ENCODE results near the gene ATP2C1.
A peak's percentile ranks its signal among the peaks of the same experiment; 100 is the strongest.

Gene ATP2C1

GRCh38 chr3:130892759-130893375, 1.0 kb upstream of the ATP2C1 start:
- peak overlapping the region; percentile 99 for H3K27ac Mint-ChIP-seq
- H3K9me3 Mint-ChIP-seq, result no peaks in the 10 kb centered on the region
- peak overlapping the region; percentile 95 for H3K4me3 Mint-ChIP-seq
- DNase-seq, result peak; percentile 47
- H3K27me3 Mint-ChIP-seq (ENCODE audit: low read depth, poor library complexity), result peaks cover 4% of the 10 kb centered on the region
- peak; percentile 77 for TF ChIP-seq CTCF (IDR thresholded peaks at IDR 0.05)
- peaks cover 37% of the 10 kb centered on the region for H3K4me1 Mint-ChIP-seq
- H3K36me3 Mint-ChIP-seq (ENCODE audit: low read depth), result no peaks in the 10 kb centered on the region

DNA sequence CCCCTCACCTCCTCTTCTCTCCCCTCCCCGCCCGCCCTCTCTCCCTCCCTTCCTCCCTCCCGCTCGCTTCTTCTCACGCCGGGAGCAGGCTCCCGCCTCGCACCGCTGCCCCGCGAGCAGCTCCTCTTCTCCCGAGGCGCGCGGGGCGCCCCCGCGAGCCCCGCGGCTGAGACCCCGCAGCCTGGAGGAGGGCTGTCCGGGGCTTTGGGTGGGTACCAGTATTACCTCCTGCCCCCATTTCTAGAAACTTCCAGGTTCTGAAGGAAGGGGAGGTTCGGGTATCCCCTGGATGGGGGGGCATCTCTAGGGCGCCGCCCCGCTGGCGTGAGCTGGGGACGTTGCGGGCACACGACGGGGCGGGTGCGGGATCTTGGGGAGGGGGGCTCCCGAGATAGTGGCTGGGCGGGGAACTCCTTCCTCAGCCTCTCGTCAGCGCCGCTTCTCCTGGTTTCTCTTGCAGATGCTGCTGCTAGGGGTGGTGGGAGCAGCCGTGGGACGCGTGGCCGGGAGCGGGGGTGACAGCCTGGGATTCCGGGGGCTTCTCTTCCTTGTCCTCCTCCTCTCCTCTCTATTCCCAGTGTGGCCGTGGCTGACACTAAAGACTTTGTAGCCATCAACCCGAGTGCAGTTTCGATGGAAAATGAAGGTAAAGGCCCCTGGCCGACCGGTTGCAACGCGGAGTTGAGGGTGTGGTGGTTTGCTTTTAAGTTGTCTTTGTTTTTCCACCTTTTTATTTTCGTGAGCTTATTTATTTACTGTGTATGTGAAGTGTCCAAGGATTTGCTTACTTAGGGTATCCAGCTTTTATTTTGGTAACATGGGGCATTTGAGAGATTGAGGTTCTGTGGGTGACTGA, 474 bp downstream of the ATP2C1 start:
- Mint-ChIP-seq H3K27me3 (ENCODE audit: low read depth, poor library complexity) (no peaks in the 10 kb centered on the region), H3K4me1 (peaks cover 52% of the 10 kb centered on the region), H3K27ac (peak overlapping the region; percentile 71), H3K36me3 (ENCODE audit: low read depth) (no peaks in the 10 kb centered on the region), H3K9me3 (no peaks in the 10 kb centered on the region), H3K4me3 (peak overlapping the region; percentile 89)
- DNase-seq, result peak; percentile 65
- no peak for TF ChIP-seq CTCF (IDR thresholded peaks at IDR 0.05)

DNA sequence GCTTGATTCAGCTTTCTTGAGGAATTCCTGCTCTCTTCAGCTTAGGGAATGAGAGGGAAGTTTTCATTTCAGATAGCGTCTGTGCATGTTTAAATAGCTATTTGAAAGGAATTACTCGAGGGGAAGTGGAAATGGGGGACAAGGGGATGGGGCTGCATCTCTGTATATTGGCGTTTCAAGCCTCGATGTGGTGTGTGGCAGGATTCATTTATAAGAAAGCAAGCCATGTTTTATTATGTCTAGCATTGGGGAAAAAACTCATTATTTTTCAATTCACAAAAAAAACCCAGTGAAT, 1.0 kb downstream of the ATP2C1 start:
- no peak for DNase-seq
- peaks cover 54% of the 10 kb centered on the region for H3K4me1 Mint-ChIP-seq

GRCh38 chr3:130895690-130896488, 2.0 kb downstream of the ATP2C1 start:
- Mint-ChIP-seq H3K36me3 (ENCODE audit: low read depth) (no peaks in the 10 kb centered on the region), H3K4me1 (peaks cover 54% of the 10 kb centered on the region), H3K4me3 (peak overlapping the region; percentile 89), H3K27ac (peak overlapping the region; percentile 71), H3K27me3 (ENCODE audit: low read depth, poor library complexity) (no peaks in the 10 kb centered on the region), H3K9me3 (no peaks in the 10 kb centered on the region)
- no peak for DNase-seq
- no peak for TF ChIP-seq CTCF (IDR thresholded peaks at IDR 0.05)

More for the DNA sequence above, 1.0 kb downstream of the ATP2C1 start:
- peak overlapping the region; percentile 71 for H3K27ac Mint-ChIP-seq
- H3K4me3 Mint-ChIP-seq, result peak overlapping the region; percentile 89
- H3K36me3 Mint-ChIP-seq (ENCODE audit: low read depth), result no peaks in the 10 kb centered on the region
- H3K27me3 Mint-ChIP-seq (ENCODE audit: low read depth, poor library complexity), result no peaks in the 10 kb centered on the region
- no peak for TF ChIP-seq CTCF (IDR thresholded peaks at IDR 0.05)
- no peaks in the 10 kb centered on the region for H3K9me3 Mint-ChIP-seq

DNA sequence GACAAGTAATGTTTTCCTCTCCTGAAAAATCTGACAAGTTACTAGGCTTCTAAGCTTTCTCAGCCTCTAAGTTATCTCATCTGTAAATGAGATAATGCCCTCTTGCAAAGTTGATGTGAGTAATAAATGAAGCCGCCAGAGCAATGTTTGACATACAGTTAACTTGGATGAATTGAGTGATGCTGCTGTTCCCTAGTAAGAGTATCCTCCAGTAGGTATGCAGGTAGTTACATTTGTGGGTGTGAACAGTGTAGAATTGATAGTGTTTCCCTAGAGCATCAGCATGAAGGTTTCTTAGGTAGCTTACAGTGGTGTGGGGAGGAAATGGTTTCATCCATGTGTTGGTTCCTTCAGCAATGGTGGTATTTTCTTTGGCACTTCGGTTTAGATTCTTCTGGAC, 3.4 kb downstream of the ATP2C1 start:
- H3K27ac Mint-ChIP-seq, result no peak overlapping the region
- peaks cover 59% of the 10 kb centered on the region for H3K4me1 Mint-ChIP-seq
- no peaks in the 10 kb centered on the region for H3K9me3 Mint-ChIP-seq
- TF ChIP-seq CTCF (IDR thresholded peaks at IDR 0.05), result no peak
- DNase-seq, result no peak
- peak overlapping the region; percentile 35 for H3K4me3 Mint-ChIP-seq
- H3K27me3 Mint-ChIP-seq (ENCODE audit: low read depth, poor library complexity), result no peaks in the 10 kb centered on the region
- H3K36me3 Mint-ChIP-seq (ENCODE audit: low read depth), result no peaks in the 10 kb centered on the region

Measured in nephron progenitor cell (in vitro differentiated cells).